Measurements from ENCODE around the gene ELL. TPM values are rescaled to one million over a fixed set of nuclear protein-coding genes. Genes with fewer than 3 reads are reported as not detected.

The ELL gene
- 4.1 to 5.6 TPM (median 5.1 TPM) in 5 replicates for total RNA-seq (2022; extraction: Qiagen RNA extraction; ENCODE audit: low read depth)

GRCh38 chr19:18521692-18522123 is at the start of gene ELL:
Gene ELL, minus strand, starts transcription at chr19:18522070. Its CDS starts 15 bp downstream, at chr19:18522055.

GRCh38 chr19:18557411-18558201 is 35.7 kb upstream of the ELL start, which contains the start of gene KXD1:
Gene KXD1, plus strand, starts transcription at chr19:18557870. Its CDS starts 4,187 bp downstream, at chr19:18562057.

GRCh38 chr19:18542941-18543813 is 21.3 kb upstream of the ELL start, which contains the start of gene FKBP8:
Gene FKBP8, minus strand, starts transcription at chr19:18543573. Its CDS starts 1,603 bp downstream, at chr19:18541970.

GRCh38 chr19:18437491-18438330 is 84.2 kb downstream of the ELL start, which contains the start of gene ISYNA1:
Gene ISYNA1, minus strand, starts transcription at chr19:18438133. Its CDS starts 154 bp downstream, at chr19:18437979.

GRCh38 chr19:18419195-18419698 is 102.6 kb downstream of the ELL start, which contains the start of gene SSBP4:
Gene SSBP4, plus strand, starts transcription at chr19:18419398. Its CDS starts 251 bp downstream, at chr19:18419649.

GRCh38 chr19:18397242-18398202 is 124.3 kb downstream of the ELL start, which contains the start of gene LRRC25:
Gene LRRC25, minus strand, starts transcription at chr19:18397622. Its CDS starts 659 bp downstream, at chr19:18396963.

Other genes with a start within 250 kb of the ELL start
- 0.53 to 0.99 TPM (median 0.70 TPM) in 5 replicates for gene IQCN, start 247.6 kb downstream of the ELL start, total RNA-seq (2022; extraction: Qiagen RNA extraction; ENCODE audit: low read depth)
- 31.6 to 58.0 TPM (median 53.5 TPM) in 5 replicates for gene JUND, start 240.4 kb downstream of the ELL start, total RNA-seq (2022; extraction: Qiagen RNA extraction; ENCODE audit: low read depth)
- gene LSM4, start 199.0 kb downstream of the ELL start, total RNA-seq (2022; extraction: Qiagen RNA extraction; ENCODE audit: low read depth) = 212 to 250 TPM (median 232 TPM) in 5 replicates
- gene PGPEP1, start 181.5 kb downstream of the ELL start, total RNA-seq (2022; extraction: Qiagen RNA extraction; ENCODE audit: low read depth) = 1.8 to 3.6 TPM (median 2.7 TPM) in 5 replicates
- gene GDF15, start 135.9 kb downstream of the ELL start, total RNA-seq (2022; extraction: Qiagen RNA extraction; ENCODE audit: low read depth) = 20.9 to 43.1 TPM (median 31.3 TPM) in 5 replicates
- not detected in 5 replicates for gene LRRC25, start 124.4 kb downstream of the ELL start, total RNA-seq (2022; extraction: Qiagen RNA extraction; ENCODE audit: low read depth)
- gene SSBP4, start 102.7 kb downstream of the ELL start, total RNA-seq (2022; extraction: Qiagen RNA extraction; ENCODE audit: low read depth) = 30.1 to 52.2 TPM (median 50.3 TPM) in 5 replicates
- 30.3 to 46.1 TPM (median 41.6 TPM) in 5 replicates for gene ISYNA1, start 83.9 kb downstream of the ELL start, total RNA-seq (2022; extraction: Qiagen RNA extraction; ENCODE audit: low read depth)
- gene FKBP8, start 21.5 kb upstream of the ELL start, total RNA-seq (2022; extraction: Qiagen RNA extraction; ENCODE audit: low read depth) = 120 to 150 TPM (median 146 TPM) in 5 replicates
- gene KXD1, start 35.8 kb upstream of the ELL start, total RNA-seq (2022; extraction: Qiagen RNA extraction; ENCODE audit: low read depth) = 79.5 to 112 TPM (median 101 TPM) in 5 replicates
- 1,104 to 1,219 TPM (median 1,137 TPM) in 5 replicates for gene UBA52, start 49.8 kb upstream of the ELL start, total RNA-seq (2022; extraction: Qiagen RNA extraction; ENCODE audit: low read depth)
- gene REX1BD, start 66.7 kb upstream of the ELL start, total RNA-seq (2022; extraction: Qiagen RNA extraction; ENCODE audit: low read depth) = 46.5 to 56.7 TPM (median 56.3 TPM) in 5 replicates
- 2.5 to 5.2 TPM (median 3.6 TPM) in 5 replicates for gene CRLF1, start 84.7 kb upstream of the ELL start, total RNA-seq (2022; extraction: Qiagen RNA extraction; ENCODE audit: low read depth)
- 3.8 to 6.1 TPM (median 5.8 TPM) in 5 replicates for gene TMEM59L, start 90.8 kb upstream of the ELL start, total RNA-seq (2022; extraction: Qiagen RNA extraction; ENCODE audit: low read depth)
- 2.3 to 3.4 TPM (median 3.4 TPM) in 5 replicates for gene KLHL26, start 115.0 kb upstream of the ELL start, total RNA-seq (2022; extraction: Qiagen RNA extraction; ENCODE audit: low read depth)
- 2.5 to 4.1 TPM (median 3.6 TPM) in 5 replicates for gene CRTC1, start 161.6 kb upstream of the ELL start, total RNA-seq (2022; extraction: Qiagen RNA extraction; ENCODE audit: low read depth)

Measured in A549 treated with GW870086 at 1 μM for 4 hours (cell line).